Pancreas (tissue), 10 donors: ENCODE measurements around the gene JUNB. TPM values are rescaled to one million over a fixed set of nuclear protein-coding genes. Genes with fewer than 3 reads are reported as not detected.
A peak's percentile ranks its signal among the peaks of the same experiment; 100 is the strongest.
"Not testable (repeated sequence)": the region's sequence is repeated elsewhere in the genome, so short reads cannot be mapped to it uniquely, and the experiment has no call there.

ENCODE experiments used
- ATAC-seq, 4 donors: fragments of 200-7000 bp; cut with Tn5 transposase; one replicate each; pipeline versions ENCODE4 v1.8.0 to v1.9.1; 2020; ENCODE audit warnings: mild to moderate bottlenecking in 4 of 4, moderate library complexity in 4 of 4
- DNase-seq, 6 donors: peaks; one replicate each; pipeline ENCODE4 v3.0.0-alpha.2; 2020
- FAIRE-seq: peaks from 2 replicates; lab custom pipeline; 2012; peaks lifted over from hg19 to GRCh38; lab: Jason Lieb, UNC
- H3K27ac ChIP-seq, 4 donors: fragments of 200-600 bp; sonication (generic); 1 replicate in 3 of 4; 2 replicates in 1 of 4; pipeline versions ENCODE4 v1.5.0 to v1.8.0; 2020
- H3K27me3 ChIP-seq, 4 donors: fragments of 200-600 bp; one replicate each; pipeline ENCODE4 v1.8.0; 2021
- H3K36me3 ChIP-seq, 3 donors: fragments of 200-600 bp; sonication (generic) in 1 of 3; one replicate each; pipeline versions ENCODE4 v1.5.0 to v1.8.0; 2020 to 2021
- H3K4me1 ChIP-seq, 3 donors: fragments of 200-600 bp; one replicate each; pipeline ENCODE4 v1.8.0; 2021
- H3K4me3 ChIP-seq, 4 donors: fragments of 200-600 bp; sonication (generic) in 2 of 4; one replicate each; pipeline versions ENCODE4 v1.5.0 to v1.8.0; 2020 to 2021
- H3K9me3 ChIP-seq, 4 donors: fragments of 200-600 bp; one replicate each; pipeline ENCODE4 v1.8.0; 2021
- WGBS, 2 donors: extraction: QIAGEN DNeasy Blood & Tissue Kit; methylation state at CpG; one replicate each; pipeline ENCODE4 v1.1.7; 2013; 5-methylcytosine and 5-hydroxymethylcytosine counted together
- intact Hi-C, 3 donors: fragments of 100-400 bp; cut with DNase I; formaldehyde crosslinking; loops; one replicate each; pipeline versions ENCODE4 v1.11.1 to v1.14.2; 2022
- polyA plus RNA-seq, 2 donors: library from polyadenylated mRNA; stranded (reverse); fragments of 200-250 nt; gene quantifications; one replicate each; pipeline ENCODE4 v1.2.3, GENCODE V29; 2013
- total RNA-seq, 6 donors: library from RNA; stranded (reverse); fragmentation: NEBNext Ultra II Directional in 4 of 6; extraction: Animal tissue kit (Norgen Biotek cat#: 25700) in 4 of 6; gene quantifications; one replicate each; pipeline versions ENCODE4 v1.2.1 to v1.2.4, GENCODE V29; 2021 to 2023
- TF ChIP-seq, protein P1 (sequence below), 4 donors: fragments of 200-600 bp; sonication (generic) in 3 of 4; IDR thresholded peaks; one replicate each; pipeline versions ENCODE4 v1.5.0 to v1.8.0; 2021; ENCODE audit warnings: antibody characterized with exemption in 4 of 4
- donor health status: healthy with polysubstance abuse.
- donor health status: DM: no; HTN: no; CAD: no; lungs with moderate emphysema.
- donor health status: DM: no; HTN: no; CAD: no.
- donor health status: control.
- donor health status: control.
- donor health status: Bipolar disorder and iron deficiency.
- donor health status: DM: yes; HTN: yes; CAD: no.
- donor health status: DM: no; HTN: no; CAD: no.
- donor health status: DM: no; HTN: no; CAD: no.
- donor health status: DM: yes; HTN: yes; CAD: no.

JUNB gene
- total and polyA plus RNA-seq, 8 donors, result 41.6 to 206 (median 97.8) TPM

DNA sequence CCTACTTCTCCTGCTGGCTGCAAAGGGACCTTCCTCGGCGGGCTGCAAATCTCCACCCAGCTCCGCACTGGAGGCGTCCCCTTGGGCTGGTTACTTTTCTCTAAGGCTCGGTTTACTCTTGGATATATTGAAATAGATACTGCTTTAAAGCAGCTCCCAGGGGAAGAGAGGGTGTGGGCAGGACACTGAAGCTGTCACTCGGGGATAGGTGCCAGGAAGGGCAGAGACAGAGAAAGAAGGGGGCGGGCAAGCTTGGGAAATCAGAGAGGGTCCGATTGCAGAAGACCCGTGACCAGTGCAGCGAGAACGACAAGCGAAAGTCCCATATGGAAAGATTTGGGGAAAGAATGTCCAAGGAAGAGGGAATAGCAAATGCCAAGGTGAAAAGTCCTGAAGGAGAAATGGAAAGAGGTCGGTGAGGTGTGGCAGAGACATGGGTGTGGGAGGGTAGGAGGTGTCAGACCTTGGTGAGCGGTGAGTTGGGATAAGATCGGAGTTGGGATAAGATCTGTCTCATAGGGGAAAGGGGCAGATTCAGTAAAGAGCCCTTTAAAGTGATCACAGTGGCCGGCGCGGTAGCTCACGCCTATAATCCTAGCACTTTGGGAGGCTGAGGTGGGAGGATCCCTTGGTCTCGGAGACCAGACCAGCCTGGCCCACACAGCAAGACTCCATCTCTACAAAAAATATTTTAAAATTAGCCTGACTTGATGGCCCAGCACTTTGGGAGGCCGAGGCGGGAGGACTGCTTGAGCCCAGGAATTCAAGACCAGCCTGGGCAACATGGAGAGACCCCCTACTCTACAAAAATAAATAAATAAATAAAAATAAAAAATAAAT lies 11.2 kb downstream of the JUNB start:
- Histone ChIP-seq H3K4me3 (peak overlapping the region; percentile 64 to 89 (median 82)), H3K27me3 (no peaks in the 10 kb centered on the region), H3K27ac (peak overlapping the region; percentile 29 to 70 (median 63)), H3K4me1 (peaks cover 5 to 9% (median 8%) of the 10 kb centered on the region in 3 donors), H3K36me3 (peaks cover 0 to 11% (median 0%) of the 10 kb centered on the region in 3 donors), H3K9me3 (no peaks in the 10 kb centered on the region)
- WGBS, 2 donors, result 30 to 35% methylated on average over 22 of the region's 22 CpGs
- FAIRE-seq (no peak), DNase-seq (peak in 2 of 6 donors; percentile 37 to 51), ATAC-seq (peak in 1 of 4 donors; percentile 2)
- intact Hi-C loops, result loop anchor here in 1 of 3 donors (5.0 kb wide), 1 partner anchor 35 kb away; no protein-coding TSS in a partner anchor
- TF ChIP-seq, protein P1, sequence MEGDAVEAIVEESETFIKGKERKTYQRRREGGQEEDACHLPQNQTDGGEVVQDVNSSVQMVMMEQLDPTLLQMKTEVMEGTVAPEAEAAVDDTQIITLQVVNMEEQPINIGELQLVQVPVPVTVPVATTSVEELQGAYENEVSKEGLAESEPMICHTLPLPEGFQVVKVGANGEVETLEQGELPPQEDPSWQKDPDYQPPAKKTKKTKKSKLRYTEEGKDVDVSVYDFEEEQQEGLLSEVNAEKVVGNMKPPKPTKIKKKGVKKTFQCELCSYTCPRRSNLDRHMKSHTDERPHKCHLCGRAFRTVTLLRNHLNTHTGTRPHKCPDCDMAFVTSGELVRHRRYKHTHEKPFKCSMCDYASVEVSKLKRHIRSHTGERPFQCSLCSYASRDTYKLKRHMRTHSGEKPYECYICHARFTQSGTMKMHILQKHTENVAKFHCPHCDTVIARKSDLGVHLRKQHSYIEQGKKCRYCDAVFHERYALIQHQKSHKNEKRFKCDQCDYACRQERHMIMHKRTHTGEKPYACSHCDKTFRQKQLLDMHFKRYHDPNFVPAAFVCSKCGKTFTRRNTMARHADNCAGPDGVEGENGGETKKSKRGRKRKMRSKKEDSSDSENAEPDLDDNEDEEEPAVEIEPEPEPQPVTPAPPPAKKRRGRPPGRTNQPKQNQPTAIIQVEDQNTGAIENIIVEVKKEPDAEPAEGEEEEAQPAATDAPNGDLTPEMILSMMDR (IDR thresholded peaks at IDR 0.05), result no peak

DNA sequence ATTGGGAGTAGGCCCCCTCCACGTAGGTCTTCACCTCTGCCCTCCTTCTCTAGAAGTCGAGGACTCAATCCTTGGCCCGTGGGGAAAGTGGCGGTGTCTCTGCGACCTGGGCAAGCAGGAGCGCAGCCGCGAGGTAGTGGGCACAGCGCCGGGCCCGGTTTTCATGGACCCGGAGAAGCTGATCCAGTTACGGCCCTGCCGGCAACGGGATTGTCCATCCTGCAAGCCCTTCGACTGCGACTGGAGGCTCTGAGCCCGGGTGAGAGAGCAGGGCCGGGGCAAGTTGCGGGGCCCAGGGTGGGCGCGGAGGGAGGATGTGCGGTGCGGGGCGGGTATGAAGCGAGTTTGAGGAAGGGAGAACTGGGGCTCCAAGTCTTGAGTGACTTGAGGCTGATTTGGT lies 12.8 kb downstream of the JUNB start:
- Histone ChIP-seq H3K9me3 (no peaks in the 10 kb centered on the region), H3K4me3 (no peak overlapping the region), H3K4me1 (peaks cover 5 to 9% (median 8%) of the 10 kb centered on the region in 3 donors), H3K27ac (no peak overlapping the region), H3K36me3 (peaks cover 0 to 10% (median 0%) of the 10 kb centered on the region in 3 donors), H3K27me3 (no peaks in the 10 kb centered on the region)
- DNase-seq (peak in 3 of 6 donors; percentile 51 to 72 (median 60)), FAIRE-seq (no peak), ATAC-seq (no peak)
- TF ChIP-seq, protein P1 (IDR thresholded peaks at IDR 0.05), result no peak
- WGBS, 2 donors, result 91 to 92% methylated on average over 26 of the region's 26 CpGs
- intact Hi-C loops, result loop anchor here in 1 of 3 donors (5.0 kb wide), 1 partner anchor 37 kb away; no protein-coding TSS in a partner anchor

DNA sequence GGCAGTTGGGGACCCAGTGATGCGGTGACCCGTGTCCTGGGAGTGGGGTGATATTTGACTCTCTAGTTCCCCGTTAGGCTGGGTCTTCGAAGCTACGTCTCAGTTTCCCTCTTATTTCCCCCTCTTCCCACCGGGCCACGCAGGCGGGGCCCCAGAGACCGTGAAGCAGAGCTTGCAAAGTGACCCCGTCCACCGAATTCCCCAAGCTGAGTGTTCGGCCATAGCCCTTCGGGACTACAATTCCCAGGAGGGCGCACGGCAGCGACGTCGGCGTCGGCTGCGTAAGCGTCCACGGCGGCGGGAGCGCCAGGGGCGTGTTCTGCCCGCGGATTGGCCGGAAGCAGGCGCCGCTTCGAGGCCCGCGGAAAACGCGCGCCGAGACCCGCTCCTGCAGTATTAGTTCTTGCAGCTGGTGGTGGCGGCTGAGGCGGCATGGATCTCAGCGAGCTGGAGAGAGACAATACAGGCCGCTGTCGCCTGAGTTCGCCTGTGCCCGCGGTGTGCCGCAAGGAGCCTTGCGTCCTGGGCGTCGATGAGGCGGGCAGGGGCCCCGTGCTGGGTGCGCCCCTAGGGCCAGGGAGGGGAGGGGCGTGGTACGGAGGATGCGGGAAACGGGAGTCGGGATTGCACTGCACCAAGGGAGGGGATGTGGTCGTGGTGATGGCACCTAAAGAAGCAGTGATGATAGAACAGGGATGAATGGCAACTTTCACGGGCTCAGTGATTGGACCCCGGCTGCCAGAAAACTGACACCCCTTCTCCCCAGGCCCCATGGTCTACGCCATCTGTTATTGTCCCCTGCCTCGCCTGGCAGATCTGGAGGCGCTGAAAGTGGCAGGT lies 15.2 kb downstream of the JUNB start, which contains the start of gene RNASEH2A:
Gene RNASEH2A (plus strand): TSS at position 343 of the 840 bp plus-strand sequence. CDS start 90 bp downstream, at position 433.
- peak; percentile 81 to 90 (median 88) for ATAC-seq
- Histone ChIP-seq H3K4me3 (peak within 1 kb of the TSS; percentile 58 to 80 (median 60)), H3K36me3 (no peaks in the 10 kb centered on the region), H3K27me3 (no peaks in the 10 kb centered on the region), H3K4me1 (peaks cover 0 to 6% (median 5%) of the 10 kb centered on the region in 3 donors), H3K27ac (peak within 1 kb of the TSS in 1 of 4 donors; percentile 26), H3K9me3 (no peaks in the 10 kb centered on the region)
- TF ChIP-seq, protein P1 (IDR thresholded peaks at IDR 0.05), result no peak
- DNase-seq, result peak; percentile 84 to 95 (median 89)
- no peak for FAIRE-seq
- WGBS, 2 donors, result 4% methylated on average over 65 to 66 of the region's 66 CpGs
- intact Hi-C loops, result no loop called here

- no peak for DNase-seq
- TF ChIP-seq, protein P1 (IDR thresholded peaks at IDR 0.05), result no peak
- H3K9me3 ChIP-seq, result no peaks in the 10 kb centered on the region
- ATAC-seq, result no peak
- whole genome bisulfite sequencing, 2 donors, result 84 to 88% methylated on average over 7 of the region's 7 CpGs
- no peaks in the 10 kb centered on the region for H3K36me3 ChIP-seq
- intact Hi-C loops, result no loop called here
- H3K4me1 ChIP-seq, result no peaks in the 10 kb centered on the region
- no peak for FAIRE-seq
- H3K27me3 ChIP-seq, result no peaks in the 10 kb centered on the region
- H3K4me3 ChIP-seq, result no peak overlapping the region
- no peak overlapping the region for H3K27ac ChIP-seq
Observed at GRCh38 chr19:12815088-12815487, 23.8 kb downstream of the JUNB start.

GRCh38 chr19:12817188-12817587 lies 25.9 kb downstream of the JUNB start:
- intact Hi-C loops, H3K9me3 ChIP-seq, ATAC-seq, DNase-seq, H3K27ac ChIP-seq, H3K4me3 ChIP-seq, H3K4me1 ChIP-seq, H3K36me3 ChIP-seq, FAIRE-seq, H3K27me3 ChIP-seq: not testable (repeated sequence)
- WGBS, 2 donors, result 83 to 91% methylated on average over 6 of the region's 6 CpGs

GRCh38 chr19:12817810-12818209 lies 26.5 kb downstream of the JUNB start:
- H3K27me3 ChIP-seq, H3K9me3 ChIP-seq, FAIRE-seq, H3K27ac ChIP-seq, ATAC-seq, DNase-seq, H3K4me1 ChIP-seq, intact Hi-C loops, H3K4me3 ChIP-seq, H3K36me3 ChIP-seq: not testable (repeated sequence)
- 90 to 92% methylated on average over 11 of the region's 11 CpGs for WGBS, 2 donors
